Effector memory CD8-positive, alpha-beta T cell (primary cell): ENCODE results near the gene ELP1.
"Not testable (repeated sequence)": the region's sequence is repeated elsewhere in the genome, so short reads cannot be mapped to it uniquely, and the experiment has no call there.

ENCODE experiments used
- ATAC-seq: fragments of 150-1000 bp; cut with Tn5 transposase; replicated peaks from 2 replicates; pipeline ENCODE4 v1.10.0; 2021; ENCODE audit warnings: mild to moderate bottlenecking, moderate library complexity
- DNase-seq, 3 experiments: peaks; one replicate each; pipeline ENCODE4 v3.0.0; 2021
- H3K27ac Mint-ChIP-seq, 2 donors: one replicate each; pipeline ENCODE4 v1.8.0; 2022; ENCODE audit warnings: mild to moderate bottlenecking in 2 of 2, mixed read lengths in 2 of 2, moderate library complexity in 2 of 2
- H3K27me3 Mint-ChIP-seq, 2 donors: one replicate each; pipeline ENCODE4 v1.8.0; 2022; ENCODE audit warnings: mixed read lengths in 2 of 2
- H3K36me3 Mint-ChIP-seq: one replicate; pipeline ENCODE4 v1.8.0; 2022; ENCODE audit warnings: mild to moderate bottlenecking, moderate library complexity, mixed read lengths; ENCODE audit not compliant: insufficient read depth
- H3K4me1 Mint-ChIP-seq, 2 donors: one replicate each; pipeline ENCODE4 v1.8.0; 2022; ENCODE audit warnings: low read depth in 2 of 2, mixed read lengths in 2 of 2
- H3K4me3 Mint-ChIP-seq, 2 donors: one replicate each; pipeline ENCODE4 v1.8.0; 2022; ENCODE audit warnings: mild to moderate bottlenecking in 2 of 2, mixed read lengths in 2 of 2, moderate library complexity in 2 of 2
- H3K9me3 Mint-ChIP-seq, 2 donors: one replicate each; pipeline ENCODE4 v1.8.0; 2022; ENCODE audit warnings: mixed read lengths in 2 of 2

ELP1 gene

DNA sequence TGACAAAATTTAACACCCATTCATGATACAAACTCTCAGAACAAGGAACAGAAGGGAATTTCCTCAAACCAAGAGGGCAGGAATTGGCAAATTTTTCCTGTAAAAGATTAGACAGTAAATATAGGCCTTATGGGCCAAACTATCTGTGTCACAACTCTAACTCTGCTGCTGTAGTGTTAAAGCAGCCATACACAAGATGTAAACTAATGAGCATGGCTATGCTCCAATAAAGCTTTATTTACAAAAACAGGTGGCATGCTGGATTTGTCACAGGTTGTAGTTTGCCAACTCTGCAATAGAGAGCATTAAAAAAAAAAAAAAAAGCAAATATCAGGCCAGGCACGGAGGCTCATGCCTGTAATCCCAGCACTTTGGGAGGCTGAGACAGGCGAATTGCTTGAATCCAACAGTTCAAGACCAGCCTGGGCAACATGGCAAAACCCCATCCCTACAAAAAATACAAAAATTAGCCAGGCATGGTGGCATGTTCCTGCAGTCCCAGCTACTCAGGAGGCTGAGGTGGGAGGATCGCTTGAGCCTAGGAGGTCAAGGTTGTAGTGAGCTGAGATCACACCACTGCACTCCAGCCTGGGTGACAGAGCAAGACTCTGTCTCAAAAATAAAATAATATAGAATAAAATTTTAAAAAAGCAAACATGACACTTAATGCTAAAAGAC is 47.2 kb downstream of the ELP1 start:
- not testable (repeated sequence) for H3K27me3 Mint-ChIP-seq, H3K9me3 Mint-ChIP-seq, H3K4me1 Mint-ChIP-seq, H3K27ac Mint-ChIP-seq, H3K4me3 Mint-ChIP-seq, ATAC-seq, DNase-seq
- H3K36me3 Mint-ChIP-seq: peaks cover 56% of the 10 kb centered on the region

DNA sequence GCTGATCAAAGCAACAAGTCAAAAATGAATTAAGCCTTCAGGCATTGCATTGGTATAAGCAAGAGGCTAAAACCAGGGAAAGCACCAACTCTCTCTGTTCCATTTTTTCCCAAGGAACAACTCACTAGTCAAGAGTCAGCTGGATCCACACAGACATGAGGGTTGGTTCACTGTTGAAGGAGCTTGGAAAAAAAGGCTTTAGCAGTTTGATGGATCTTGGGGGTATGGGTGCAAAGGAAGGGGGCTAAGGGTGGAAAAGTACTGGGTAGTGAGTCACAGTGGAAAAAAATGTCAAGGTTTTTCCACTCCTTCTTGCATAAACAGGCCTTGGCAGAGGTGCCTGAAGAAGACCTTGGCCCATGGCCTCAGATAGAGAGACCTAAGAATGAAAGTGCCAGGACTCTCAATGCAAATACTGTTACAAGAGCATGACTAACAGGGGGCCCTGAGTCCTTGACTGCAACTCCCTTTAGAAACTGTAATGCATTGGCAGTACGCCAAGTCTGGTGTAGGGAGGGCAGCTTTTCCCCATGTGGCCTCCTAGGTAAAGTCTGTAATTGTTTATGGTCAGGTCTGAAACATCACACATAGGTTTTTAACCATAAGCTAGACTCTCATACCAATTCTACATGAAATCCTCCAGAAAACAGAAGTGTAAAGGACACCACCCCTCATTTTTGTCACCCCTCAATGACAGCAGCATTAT is 48.1 kb downstream of the ELP1 start:
- Mint-ChIP-seq H3K27ac (no peak overlapping the region), H3K9me3 (no peaks in the 10 kb centered on the region), H3K4me3 (no peak overlapping the region), H3K27me3 (no peaks in the 10 kb centered on the region), H3K4me1 (peaks cover 3 to 7% of the 10 kb centered on the region in 2 donors), H3K36me3 (peaks cover 58% of the 10 kb centered on the region)
- ATAC-seq: no peak
- no peak for DNase-seq

GRCh38 chr9:108884701-108885100 is 49.2 kb downstream of the ELP1 start:
- Mint-ChIP-seq H3K27ac (no peak overlapping the region), H3K4me3 (no peak overlapping the region), H3K9me3 (no peaks in the 10 kb centered on the region), H3K36me3 (peaks cover 58% of the 10 kb centered on the region), H3K4me1 (peaks cover 3 to 7% of the 10 kb centered on the region in 2 donors), H3K27me3 (no peaks in the 10 kb centered on the region)
- DNase-seq (no peak), ATAC-seq (no peak)

DNA sequence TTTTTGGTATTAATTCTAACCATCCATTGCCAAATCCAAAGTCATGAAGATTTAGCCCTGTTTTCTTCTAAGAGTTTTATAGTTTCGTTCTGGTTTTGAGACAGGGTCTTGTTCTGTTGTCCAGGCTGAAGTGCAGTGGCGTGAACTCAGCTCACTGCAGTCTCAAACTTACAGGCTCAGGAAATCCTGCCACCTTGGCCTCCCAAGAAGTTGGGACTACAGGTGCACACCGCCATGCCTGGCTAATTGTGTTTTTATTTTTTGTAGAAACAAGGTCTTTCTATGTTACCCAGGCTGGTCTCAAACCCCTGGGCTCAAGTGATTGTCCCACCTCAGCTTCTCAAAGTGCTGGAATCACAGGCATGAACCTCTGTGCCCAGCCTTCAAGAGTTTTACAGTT is 50.8 kb downstream of the ELP1 start:
- no peak for DNase-seq
- Mint-ChIP-seq H3K27ac (no peak overlapping the region), H3K4me1 (peaks cover 3 to 7% of the 10 kb centered on the region in 2 donors), H3K4me3 (no peak overlapping the region), H3K9me3 (no peaks in the 10 kb centered on the region), H3K27me3 (no peaks in the 10 kb centered on the region), H3K36me3 (peaks cover 62% of the 10 kb centered on the region)
- ATAC-seq: no peak

- ATAC-seq: no peak
- H3K27ac Mint-ChIP-seq: no peak overlapping the region
- H3K9me3 Mint-ChIP-seq: no peaks in the 10 kb centered on the region
- no peaks in the 10 kb centered on the region for H3K27me3 Mint-ChIP-seq
- H3K4me1 Mint-ChIP-seq: peaks cover 3 to 7% of the 10 kb centered on the region in 2 donors
- no peak overlapping the region for H3K4me3 Mint-ChIP-seq
- H3K36me3 Mint-ChIP-seq: peaks cover 67% of the 10 kb centered on the region
- DNase-seq: no peak
Measured at GRCh38 chr9:108882052-108882888, 51.7 kb downstream of the ELP1 start.

DNA sequence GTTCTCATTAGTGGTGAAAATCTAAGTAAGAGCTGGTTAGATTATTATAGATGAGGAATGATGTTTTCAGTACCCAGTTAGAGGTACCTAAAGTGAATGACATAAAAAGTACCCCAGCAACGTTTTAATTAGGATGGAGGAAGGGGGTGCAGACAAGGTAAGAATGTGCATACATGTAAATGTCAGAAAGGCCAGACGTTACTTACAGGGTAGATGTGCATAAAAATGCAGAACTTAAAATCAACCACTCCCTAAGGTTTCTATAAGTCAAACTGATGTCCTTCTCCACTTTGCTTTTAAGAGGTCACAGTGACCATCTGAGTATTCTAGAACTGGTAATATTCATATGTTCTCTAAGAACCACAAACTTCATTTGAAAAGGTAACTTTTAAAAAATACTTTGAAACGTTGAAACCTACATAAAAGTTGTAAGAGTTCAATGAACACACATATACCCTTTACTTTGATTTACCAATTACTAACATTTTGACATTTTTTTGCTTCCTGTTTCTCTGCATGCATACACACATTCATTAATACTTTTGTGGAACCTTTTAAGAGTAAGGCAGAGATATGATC is 53.1 kb downstream of the ELP1 start:
- H3K27ac Mint-ChIP-seq: no peak overlapping the region
- H3K4me1 Mint-ChIP-seq: peaks cover 0 to 2% of the 10 kb centered on the region in 2 donors
- peaks cover 76% of the 10 kb centered on the region for H3K36me3 Mint-ChIP-seq
- no peaks in the 10 kb centered on the region for H3K9me3 Mint-ChIP-seq
- DNase-seq (no peak), ATAC-seq (no peak)
- no peak overlapping the region for H3K4me3 Mint-ChIP-seq
- H3K27me3 Mint-ChIP-seq: no peaks in the 10 kb centered on the region

DNA sequence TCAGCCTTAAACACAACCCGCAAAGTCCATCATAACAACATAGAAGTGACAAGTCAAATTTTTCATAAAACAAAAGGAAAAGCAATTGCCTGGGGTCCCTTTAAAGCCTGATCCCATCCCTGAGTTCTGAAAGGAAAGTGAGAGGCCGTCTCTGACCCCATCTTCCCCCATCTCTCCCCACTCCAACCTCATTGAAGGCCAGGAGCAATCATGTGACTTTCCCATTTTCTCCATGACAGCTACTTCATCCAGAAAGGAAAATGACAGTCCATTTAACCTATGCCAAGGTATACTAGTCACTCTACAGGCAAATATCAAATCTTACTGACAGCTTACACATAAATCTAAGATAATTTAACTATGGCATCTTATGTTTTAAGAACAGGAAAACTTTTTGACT is 56.4 kb downstream of the ELP1 start:
- ATAC-seq: no peak
- no peaks in the 10 kb centered on the region for H3K27me3 Mint-ChIP-seq

DNA sequence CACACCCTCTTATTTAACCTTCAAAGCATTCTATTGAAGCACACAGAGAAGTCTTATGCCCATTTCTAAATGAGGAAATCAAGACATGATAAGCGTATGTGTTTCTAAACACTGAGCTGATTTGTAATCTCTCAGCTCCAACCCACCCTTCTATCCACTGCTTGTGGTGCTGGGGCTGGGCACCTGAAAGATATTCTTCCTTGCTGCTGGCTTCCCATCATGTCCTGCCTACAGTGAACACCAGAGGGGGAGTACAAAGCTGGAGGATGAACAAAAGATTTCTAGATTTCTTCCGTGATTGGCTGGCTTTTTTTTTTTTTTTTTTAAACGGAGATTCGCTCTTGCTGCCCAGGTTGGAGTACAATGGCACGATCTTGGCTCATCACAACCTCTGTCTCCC is 57.5 kb downstream of the ELP1 start:
- ATAC-seq (no peak), DNase-seq (no peak)
- Mint-ChIP-seq H3K4me1 (no peaks in the 10 kb centered on the region), H3K9me3 (no peaks in the 10 kb centered on the region), H3K4me3 (no peak overlapping the region), H3K27me3 (no peaks in the 10 kb centered on the region), H3K27ac (no peak overlapping the region), H3K36me3 (peaks cover 82% of the 10 kb centered on the region)

More for the DNA sequence above, 56.4 kb downstream of the ELP1 start:
- H3K27ac Mint-ChIP-seq: no peak overlapping the region
- peaks cover 82% of the 10 kb centered on the region for H3K36me3 Mint-ChIP-seq
- DNase-seq: no peak
- no peaks in the 10 kb centered on the region for H3K4me1 Mint-ChIP-seq
- H3K9me3 Mint-ChIP-seq: no peaks in the 10 kb centered on the region
- no peak overlapping the region for H3K4me3 Mint-ChIP-seq

DNA sequence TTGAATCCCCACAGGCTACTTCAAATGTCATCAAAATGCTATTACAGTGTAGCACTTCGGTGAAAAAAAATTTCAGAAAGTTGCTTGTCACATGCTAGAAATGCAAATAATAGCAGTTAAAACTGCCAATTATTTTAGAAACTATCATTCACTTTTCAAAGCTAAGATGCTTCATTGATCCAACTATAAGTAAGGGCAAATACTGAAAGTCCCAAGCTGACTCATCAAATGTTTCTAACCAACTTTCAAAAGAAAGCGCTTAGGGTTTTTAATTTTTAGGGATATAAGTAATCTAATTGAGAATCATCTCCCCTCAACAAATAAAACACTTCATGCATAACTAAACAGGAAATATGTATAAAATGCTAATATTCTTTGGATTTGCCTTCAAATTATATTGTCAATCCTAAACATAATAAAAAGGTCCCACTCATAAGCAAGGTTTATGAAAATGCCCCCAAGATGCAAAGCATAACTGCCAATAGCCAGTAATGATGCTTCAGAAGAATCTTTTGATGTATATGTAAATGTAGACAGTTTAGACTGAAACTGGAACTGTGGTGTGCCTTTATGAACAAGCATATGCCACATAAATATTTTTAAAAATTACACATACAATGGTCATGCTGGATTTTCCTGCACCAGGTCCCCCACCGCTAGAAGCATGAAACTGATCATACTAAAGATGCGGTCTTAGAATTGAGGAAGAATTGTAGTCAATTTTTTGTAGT is 59.7 kb downstream of the ELP1 start:
- ATAC-seq (no peak), DNase-seq (no peak)
- no peaks in the 10 kb centered on the region for H3K27me3 Mint-ChIP-seq
- H3K4me3 Mint-ChIP-seq: no peak overlapping the region
- no peak overlapping the region for H3K27ac Mint-ChIP-seq
- no peaks in the 10 kb centered on the region for H3K9me3 Mint-ChIP-seq
- no peaks in the 10 kb centered on the region for H3K4me1 Mint-ChIP-seq
- peaks cover 74% of the 10 kb centered on the region for H3K36me3 Mint-ChIP-seq

GRCh38 chr9:108869092-108869725 is 64.7 kb downstream of the ELP1 start:
- Mint-ChIP-seq H3K9me3 (no peaks in the 10 kb centered on the region), H3K4me1 (no peaks in the 10 kb centered on the region), H3K4me3 (no peak overlapping the region), H3K27ac (peak overlapping the region in 1 of 2 donors; percentile 58), H3K36me3 (peaks cover 40% of the 10 kb centered on the region), H3K27me3 (no peaks in the 10 kb centered on the region)
- ATAC-seq (no peak), DNase-seq (no peak)

GRCh38 chr9:108867829-108868228 is 66.1 kb downstream of the ELP1 start:
- DNase-seq (no peak), ATAC-seq (no peak)
- no peaks in the 10 kb centered on the region for H3K27me3 Mint-ChIP-seq
- no peaks in the 10 kb centered on the region for H3K9me3 Mint-ChIP-seq
- H3K4me3 Mint-ChIP-seq: no peak overlapping the region
- H3K27ac Mint-ChIP-seq: peak overlapping the region in 1 of 2 donors; percentile 20
- H3K4me1 Mint-ChIP-seq: no peaks in the 10 kb centered on the region
- peaks cover 33% of the 10 kb centered on the region for H3K36me3 Mint-ChIP-seq

GRCh38 chr9:108867116-108867515 is 66.8 kb downstream of the ELP1 start:
- ATAC-seq (no peak), DNase-seq (no peak)
- peaks cover 27% of the 10 kb centered on the region for H3K36me3 Mint-ChIP-seq
- H3K27ac Mint-ChIP-seq: no peak overlapping the region
- H3K9me3 Mint-ChIP-seq: no peaks in the 10 kb centered on the region
- H3K4me3 Mint-ChIP-seq: no peak overlapping the region
- H3K27me3 Mint-ChIP-seq: no peaks in the 10 kb centered on the region
- no peaks in the 10 kb centered on the region for H3K4me1 Mint-ChIP-seq
